HG03558 (cell line): ENCODE data around the gene C19orf47.

Experiments used
- ATAC-seq: cut with Tn5 transposase; IDR thresholded peaks from one replicate; pipeline ENCODE4 v1.9.1; 2021; ENCODE audit warnings: moderate number of reproducible peaks; ENCODE audit not compliant: unreplicated experiment; ENCODE audit errors: extremely low read depth

Gene C19orf47

GRCh38 chr19:40285353-40286234 is 62.6 kb downstream of the C19orf47 start:
- peak; percentile 75 for ATAC-seq

- ATAC-seq: peak; percentile 12
Measured at GRCh38 chr19:40284501-40285352, 63.5 kb downstream of the C19orf47 start, which contains the start of gene AKT2. Gene AKT2, minus strand, starts transcription at chr19:40285345. Its CDS starts 20,078 bp downstream, at chr19:40265267.

DNA sequence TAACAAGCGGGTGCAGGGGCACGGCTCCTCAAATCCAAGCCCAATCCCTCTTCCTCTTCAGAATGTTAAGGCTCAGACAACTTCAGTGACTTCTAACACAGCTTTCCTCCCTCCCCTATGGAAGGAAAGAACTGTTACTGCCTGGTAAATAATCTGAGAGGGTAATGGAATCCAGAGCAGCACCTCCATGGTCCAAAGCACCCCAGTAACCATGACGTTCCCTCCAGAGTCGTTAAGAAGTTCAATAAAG is 64.0 kb downstream of the C19orf47 start:
- ATAC-seq: no peak

GRCh38 chr19:40283414-40284250 is 64.6 kb downstream of the C19orf47 start:
- ATAC-seq: no peak

- no peak for ATAC-seq
Measured at GRCh38 chr19:40282920-40283319, 65.3 kb downstream of the C19orf47 start.

DNA sequence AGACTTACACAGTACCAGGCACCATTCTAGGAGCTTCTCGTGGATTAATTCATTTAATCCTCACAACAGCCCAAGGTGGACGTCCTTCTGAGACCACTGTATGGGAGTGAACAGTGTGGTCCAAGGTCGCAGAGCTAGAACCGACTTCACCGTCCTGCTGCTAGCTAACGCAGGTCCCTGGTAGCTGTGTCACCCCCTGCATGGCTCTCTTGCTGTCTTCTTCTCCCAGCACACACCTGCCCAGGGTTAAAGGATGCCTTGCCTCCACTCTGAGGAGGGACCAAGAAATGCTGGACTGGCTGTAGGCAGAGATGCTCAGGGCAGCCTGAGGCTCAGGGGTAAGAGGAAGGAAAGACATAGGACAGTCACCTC is 66.0 kb downstream of the C19orf47 start:
- ATAC-seq: no peak

DNA sequence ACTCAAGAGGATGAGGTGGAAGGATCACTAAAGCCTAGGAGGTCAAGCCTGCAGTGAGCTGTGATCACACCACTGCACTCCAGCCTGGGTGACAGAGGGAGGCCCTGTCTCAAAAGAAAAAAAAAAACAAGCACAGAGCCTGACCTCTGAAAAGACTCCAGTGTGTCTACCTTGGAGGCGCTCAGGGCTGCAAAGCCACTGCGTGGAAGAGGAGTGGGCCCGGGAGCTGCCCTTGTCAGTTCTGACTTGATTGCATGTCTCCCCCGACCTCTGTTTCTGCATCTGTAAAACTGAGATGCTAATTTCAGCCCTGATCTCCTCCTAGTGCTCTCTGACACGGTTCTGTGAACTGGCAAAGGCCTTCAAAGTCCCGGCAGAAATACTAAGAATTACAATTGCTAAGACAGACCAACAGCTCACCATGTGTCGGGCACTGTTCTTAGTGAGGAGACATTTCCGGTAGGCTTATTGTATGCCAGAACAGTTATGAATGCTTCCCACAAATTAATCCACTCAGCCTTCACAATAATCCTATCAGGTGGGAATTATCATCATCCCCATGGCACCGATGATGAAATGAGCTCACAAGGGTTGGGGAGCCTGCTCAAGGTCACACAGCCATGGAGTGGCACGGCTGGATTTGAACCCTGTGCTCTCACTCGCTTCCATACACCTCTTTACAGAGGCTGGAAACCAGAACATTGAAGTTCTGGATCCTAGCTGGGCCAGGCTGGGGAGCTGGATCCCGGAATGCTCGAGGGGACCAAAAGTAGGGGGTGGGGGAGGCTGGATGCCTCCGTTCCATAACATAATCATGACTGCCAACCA is 66.6 kb downstream of the C19orf47 start:
- no peak for ATAC-seq

DNA sequence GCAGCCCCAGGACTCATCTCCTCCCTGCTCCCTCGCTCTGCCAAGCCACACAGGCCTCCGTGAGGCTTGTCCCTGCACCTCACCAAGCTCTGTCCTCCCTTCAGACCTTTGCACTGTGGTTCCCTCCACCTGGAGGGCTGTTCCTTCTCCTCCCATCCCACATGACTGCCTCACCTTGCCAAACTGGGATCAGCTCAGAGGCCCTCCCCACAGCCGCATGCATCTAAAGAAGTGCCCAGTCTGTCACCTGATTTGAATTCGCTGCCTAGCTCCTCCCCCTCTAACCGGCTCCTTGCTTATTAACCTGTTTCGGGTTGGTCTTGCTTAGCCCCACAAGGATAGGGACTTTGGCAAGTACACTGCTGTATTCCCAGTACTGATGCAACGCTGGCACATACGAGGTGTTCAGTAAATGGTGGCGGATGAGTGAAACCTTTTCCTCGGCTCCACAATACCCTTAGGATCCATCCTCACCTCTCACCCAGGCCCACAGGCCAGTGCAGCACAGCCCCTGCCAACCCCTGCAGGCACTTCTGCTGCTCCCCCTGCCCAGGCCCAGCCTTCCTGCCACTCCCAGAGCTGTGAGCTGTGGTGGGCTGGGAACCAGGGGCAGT is 67.5 kb downstream of the C19orf47 start:
- no peak for ATAC-seq

DNA sequence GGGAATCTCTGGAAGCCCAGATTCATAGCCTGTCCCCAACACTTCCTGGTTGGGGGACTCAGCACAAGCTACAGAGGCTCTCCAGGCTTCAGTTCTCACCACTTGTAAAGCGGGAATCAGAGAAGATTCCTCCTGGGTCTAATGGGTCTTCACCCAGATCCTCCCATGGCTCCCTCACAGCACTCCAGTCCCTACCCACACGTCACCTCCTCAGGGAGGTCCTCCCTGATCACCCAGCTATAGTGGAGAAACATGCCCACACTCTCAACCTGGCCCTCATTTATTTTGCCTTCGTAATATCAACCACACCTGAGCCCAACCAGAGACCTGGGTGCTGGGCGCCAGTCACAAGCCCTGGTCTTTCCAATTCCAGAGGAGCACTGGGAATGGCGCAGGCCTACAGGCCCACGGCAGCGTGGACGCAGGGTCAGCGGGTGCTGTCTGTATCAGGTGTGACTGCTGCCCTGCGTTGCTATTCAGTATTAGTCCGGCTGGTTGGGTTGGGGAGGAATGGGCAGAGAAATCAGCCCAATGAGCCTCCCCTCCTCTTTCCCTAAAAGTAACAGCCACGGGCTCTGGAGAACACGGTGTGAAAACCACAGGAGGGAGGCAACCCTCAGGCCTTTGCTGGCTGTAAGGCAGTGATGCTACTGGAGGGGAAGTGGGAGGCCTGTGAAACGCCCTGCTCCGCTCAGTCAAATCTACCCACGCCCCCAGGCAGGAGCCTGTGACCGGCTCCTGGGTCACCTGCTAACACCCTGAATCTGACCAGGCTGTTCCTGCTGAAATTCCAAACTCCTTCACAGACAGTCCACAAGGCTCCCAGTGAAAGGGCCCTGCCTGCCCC is 68.2 kb downstream of the C19orf47 start:
- no peak for ATAC-seq

DNA sequence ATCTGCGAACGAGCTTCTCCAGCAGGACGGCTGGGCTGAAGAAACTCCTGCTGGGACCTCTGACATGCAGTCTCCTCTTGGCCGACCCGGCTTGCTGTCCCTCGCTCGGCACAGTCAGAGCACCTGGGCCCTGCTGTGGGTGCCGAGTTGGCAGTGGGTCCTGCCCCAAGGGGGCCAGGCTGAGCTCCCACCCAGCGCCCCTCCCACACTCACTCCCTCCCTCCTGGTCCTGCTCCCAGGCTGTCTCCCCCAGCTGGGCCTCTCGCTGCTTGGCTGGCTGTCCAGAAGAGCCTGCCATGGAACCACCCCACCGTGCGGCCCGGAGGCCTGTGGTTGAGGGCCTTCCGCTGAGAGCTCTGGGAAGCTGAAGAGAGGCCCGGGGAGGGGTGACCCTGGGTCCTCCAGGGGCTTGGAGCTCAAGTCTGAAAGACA is 69.1 kb downstream of the C19orf47 start:
- ATAC-seq: no peak

- no peak for ATAC-seq
Measured at GRCh38 chr19:40278361-40279035, 69.7 kb downstream of the C19orf47 start.

DNA sequence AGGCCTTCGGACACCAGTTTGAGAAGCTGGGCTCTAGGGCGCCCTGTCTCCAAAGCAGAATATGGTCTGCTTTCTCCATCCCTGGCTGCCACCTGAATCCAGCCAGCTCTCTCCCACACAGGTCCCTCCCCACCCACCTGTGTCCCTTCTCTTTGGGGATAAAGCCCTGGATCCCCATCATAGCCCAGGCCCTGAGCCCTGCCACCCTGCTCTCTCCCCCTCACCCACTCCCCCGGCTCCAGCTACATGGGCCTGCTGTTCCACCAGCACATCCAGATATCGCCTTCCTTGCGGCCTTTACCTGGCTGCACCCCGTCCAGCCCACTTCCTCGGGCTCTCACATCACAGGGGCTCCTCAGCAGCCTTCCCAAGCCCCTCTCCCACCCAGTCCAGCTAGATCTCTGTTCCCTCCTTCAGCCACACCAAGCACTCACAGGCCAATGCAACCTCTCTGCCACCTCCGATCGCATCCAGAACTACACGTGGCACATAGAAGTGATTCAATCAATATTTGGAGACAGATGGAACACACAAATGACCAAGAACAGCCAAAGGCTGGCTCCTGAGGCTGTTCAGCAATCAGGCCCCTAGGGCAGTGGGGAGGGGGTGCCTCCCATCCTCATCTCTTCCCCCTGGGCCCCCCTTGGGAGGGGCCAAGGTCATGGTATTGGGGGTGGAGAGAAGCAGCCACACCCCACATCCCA is 70.7 kb downstream of the C19orf47 start:
- ATAC-seq: no peak

DNA sequence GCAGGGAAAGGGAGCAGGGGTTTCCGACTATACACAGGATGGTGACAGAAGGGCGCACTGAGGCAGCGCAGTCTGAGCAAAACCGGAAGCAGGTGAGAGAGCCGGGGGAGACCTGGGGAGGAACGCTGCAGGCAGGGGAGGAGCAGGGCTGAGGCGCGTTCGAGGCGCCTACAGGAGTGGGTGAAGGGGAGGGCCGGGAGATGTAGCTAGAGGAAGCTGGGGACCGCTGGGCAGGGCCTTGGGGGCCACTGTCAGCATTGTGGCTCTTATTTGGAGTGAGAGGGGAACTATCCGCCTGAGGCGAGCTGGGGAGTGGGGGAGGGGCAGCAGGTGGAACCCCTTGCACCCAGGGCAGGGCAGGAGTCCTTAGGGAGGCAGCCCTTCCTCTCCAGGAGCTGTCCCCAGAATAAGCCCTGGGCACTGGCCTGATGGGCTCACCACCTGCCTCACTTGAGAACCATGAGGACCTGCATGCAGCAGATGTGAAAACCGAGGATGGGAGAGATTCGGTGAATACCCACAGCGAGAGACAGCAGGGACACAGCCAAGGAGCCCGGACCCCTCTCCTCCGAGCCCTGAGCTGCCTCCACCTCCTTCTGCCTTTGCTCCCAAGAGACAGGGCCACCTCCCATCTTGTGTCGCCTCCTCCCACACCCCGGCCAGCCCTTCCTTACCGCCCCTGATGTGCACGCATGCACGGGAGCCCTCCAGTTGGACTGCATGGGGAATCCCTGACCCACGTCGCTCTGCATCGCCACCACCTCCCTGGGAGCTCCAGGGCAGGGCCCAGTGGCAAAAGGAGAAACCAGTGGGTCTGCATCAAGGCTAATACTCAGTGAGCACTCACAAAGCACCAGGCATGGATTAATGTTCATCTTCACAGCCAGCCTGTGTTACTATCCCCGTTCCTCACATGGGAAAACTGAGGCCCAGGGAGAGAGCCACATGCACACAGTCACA is 73.3 kb downstream of the C19orf47 start:
- no peak for ATAC-seq

DNA sequence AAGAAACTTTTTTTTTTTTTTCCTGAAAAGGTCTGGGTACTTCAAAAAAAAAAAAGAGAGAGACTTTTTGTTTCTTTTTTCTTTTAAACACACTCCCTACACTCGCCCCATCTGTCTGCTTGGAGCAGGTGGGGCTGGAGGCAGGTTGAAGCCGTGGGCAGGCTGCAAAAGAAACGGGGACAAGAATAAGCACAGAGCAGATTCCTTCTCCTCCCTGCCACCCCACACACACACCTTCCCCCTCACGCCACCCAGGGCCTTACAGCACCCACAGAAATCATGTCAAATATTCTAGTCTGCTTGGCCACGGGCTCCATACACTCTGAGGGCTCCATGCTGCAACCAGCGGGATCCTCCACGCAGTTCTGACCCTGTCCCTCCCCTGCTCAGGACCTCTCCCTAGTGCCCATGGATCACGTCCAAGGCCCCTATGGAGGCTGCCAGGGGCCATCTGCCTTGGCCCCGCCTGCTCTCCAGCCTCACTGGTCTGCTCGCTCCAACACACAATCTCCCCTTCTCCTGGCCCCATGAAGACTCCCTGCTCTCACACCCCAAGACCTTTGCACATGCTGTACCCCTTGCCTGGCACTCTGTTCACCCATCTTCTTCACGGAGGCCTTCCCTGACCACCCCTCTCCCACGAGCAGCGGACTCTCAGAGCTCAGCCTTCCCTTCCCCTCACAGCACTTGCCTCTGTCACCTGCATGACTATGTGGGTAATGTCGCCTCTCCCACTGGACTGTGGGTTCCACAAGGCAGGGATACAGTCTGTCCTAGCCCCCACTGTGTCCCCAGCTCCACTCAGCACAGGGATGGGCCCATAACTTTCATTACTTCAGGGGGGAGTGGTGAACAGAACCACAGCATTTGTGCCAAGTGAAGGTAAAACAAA is 74.5 kb downstream of the C19orf47 start:
- no peak for ATAC-seq

GRCh38 chr19:40272261-40272660 is 75.9 kb downstream of the C19orf47 start:
- no peak for ATAC-seq
